Activated naive CD4-positive, alpha-beta T cell treated with anti-CD3 and anti-CD28 coated beads, Interleukin-2, amount 10 ng/mL, durations not matched to agents 7 days and 5 days (primary cell): Measurements from ENCODE around the gene MIS18A.

Experiments
- CTCF ChIA-PET: fragments of 350-600 bp; sonication (Branson Sonifier 250); formaldehyde crosslinking; loops from one replicate; lab custom pipeline; 2021; ENCODE audit warnings: antibody characterized with exemption; lab: Charles Lee
- DNase-seq: peaks from one replicate; pipeline ENCODE4 v3.0.0-alpha.2; 2020
- H3K27ac Mint-ChIP-seq: one replicate; pipeline ENCODE4 v1.8.0; 2021; ENCODE audit warnings: mild to moderate bottlenecking, moderate library complexity, mixed read lengths
- H3K27me3 Mint-ChIP-seq: one replicate; pipeline ENCODE4 v1.8.0; 2021; ENCODE audit warnings: mild to moderate bottlenecking, mixed read lengths
- H3K36me3 Mint-ChIP-seq: one replicate; pipeline ENCODE4 v1.8.0; 2021; ENCODE audit warnings: mixed read lengths
- H3K4me1 Mint-ChIP-seq: one replicate; pipeline ENCODE4 v1.8.0; 2021; ENCODE audit warnings: mixed read lengths
- H3K4me3 Mint-ChIP-seq: one replicate; pipeline ENCODE4 v1.8.0; 2021; ENCODE audit warnings: mild to moderate bottlenecking, moderate library complexity, mixed read lengths
- H3K9me3 Mint-ChIP-seq: one replicate; pipeline ENCODE4 v1.8.0; 2021; ENCODE audit warnings: mixed read lengths

MIS18A gene

GRCh38 chr21:32256251-32256650, 22.6 kb downstream of the MIS18A start:
- DNase-seq = no peak
- H3K27me3 Mint-ChIP-seq = peaks cover 18% of the 10 kb centered on the region
- H3K36me3 Mint-ChIP-seq = no peaks in the 10 kb centered on the region
- H3K4me3 Mint-ChIP-seq = no peak overlapping the region
- H3K4me1 Mint-ChIP-seq = no peaks in the 10 kb centered on the region
- H3K9me3 Mint-ChIP-seq = peaks cover 4% of the 10 kb centered on the region
- no peak overlapping the region for H3K27ac Mint-ChIP-seq
- CTCF ChIA-PET = interaction anchor here (0.7 to 1.0 kb wide), 2 partner anchors 20 to 391 kb away, joined by 3 to 6 read pairs; no protein-coding TSS in a partner anchor

DNA sequence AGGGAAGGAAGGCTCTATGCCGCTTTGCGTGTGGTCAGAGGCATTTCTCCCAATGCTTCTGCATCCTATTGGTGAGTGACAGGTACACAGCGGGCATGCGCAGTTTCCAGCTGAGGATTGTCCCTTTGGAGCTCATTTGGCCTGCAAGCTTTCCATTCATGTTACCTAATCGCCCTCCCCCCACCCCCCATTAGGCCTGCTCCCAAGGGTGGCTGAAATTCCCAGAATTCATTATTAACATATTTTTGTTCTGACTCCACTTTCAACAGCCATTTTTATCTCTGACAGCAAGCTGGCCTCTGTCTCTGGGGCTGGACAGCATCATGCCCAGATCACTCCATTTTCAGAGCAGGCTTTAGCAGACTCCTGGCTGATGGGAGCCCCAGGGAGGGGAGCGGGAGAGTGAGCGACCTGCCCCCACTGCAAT, 25.6 kb downstream of the MIS18A start:
- DNase-seq = no peak
- H3K4me3 Mint-ChIP-seq = no peak overlapping the region
- H3K9me3 Mint-ChIP-seq = peaks cover 12% of the 10 kb centered on the region
- H3K4me1 Mint-ChIP-seq = no peaks in the 10 kb centered on the region
- H3K36me3 Mint-ChIP-seq = no peaks in the 10 kb centered on the region
- CTCF ChIA-PET = interaction anchor here (1.3 kb wide), 1 partner anchor 387 kb away, joined by 3 read pairs; no protein-coding TSS in a partner anchor
- H3K27ac Mint-ChIP-seq = no peak overlapping the region
- H3K27me3 Mint-ChIP-seq = peaks cover 22% of the 10 kb centered on the region

DNA sequence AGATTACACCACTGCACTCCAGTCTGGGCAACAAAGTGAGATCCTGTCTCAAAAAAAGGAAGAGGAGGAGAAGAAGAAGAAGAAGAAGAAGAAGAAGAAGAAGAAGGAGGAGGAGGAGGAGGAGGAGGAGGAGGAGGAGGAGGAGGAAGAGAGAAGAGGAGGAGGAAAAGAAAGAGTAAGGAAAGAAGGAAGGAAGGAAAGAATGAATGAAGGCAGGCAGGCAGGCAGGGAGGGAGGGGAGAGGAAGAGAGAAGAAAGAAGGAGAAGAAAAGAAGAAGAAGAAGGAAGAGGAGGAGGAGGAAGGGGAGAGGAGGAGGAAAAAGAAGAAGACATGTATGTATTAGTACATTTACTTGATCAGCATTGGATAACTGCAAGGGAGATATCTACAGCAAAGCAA, 26.7 kb downstream of the MIS18A start:
- DNase-seq = no peak
- Mint-ChIP-seq H3K9me3 (peaks cover 12% of the 10 kb centered on the region), H3K36me3 (no peaks in the 10 kb centered on the region), H3K27ac (no peak overlapping the region), H3K4me3 (no peak overlapping the region), H3K27me3 (peaks cover 22% of the 10 kb centered on the region), H3K4me1 (no peaks in the 10 kb centered on the region)
- CTCF ChIA-PET = interaction anchor here (1.3 kb wide), 1 partner anchor 386 kb away, joined by 3 read pairs; no protein-coding TSS in a partner anchor

DNA sequence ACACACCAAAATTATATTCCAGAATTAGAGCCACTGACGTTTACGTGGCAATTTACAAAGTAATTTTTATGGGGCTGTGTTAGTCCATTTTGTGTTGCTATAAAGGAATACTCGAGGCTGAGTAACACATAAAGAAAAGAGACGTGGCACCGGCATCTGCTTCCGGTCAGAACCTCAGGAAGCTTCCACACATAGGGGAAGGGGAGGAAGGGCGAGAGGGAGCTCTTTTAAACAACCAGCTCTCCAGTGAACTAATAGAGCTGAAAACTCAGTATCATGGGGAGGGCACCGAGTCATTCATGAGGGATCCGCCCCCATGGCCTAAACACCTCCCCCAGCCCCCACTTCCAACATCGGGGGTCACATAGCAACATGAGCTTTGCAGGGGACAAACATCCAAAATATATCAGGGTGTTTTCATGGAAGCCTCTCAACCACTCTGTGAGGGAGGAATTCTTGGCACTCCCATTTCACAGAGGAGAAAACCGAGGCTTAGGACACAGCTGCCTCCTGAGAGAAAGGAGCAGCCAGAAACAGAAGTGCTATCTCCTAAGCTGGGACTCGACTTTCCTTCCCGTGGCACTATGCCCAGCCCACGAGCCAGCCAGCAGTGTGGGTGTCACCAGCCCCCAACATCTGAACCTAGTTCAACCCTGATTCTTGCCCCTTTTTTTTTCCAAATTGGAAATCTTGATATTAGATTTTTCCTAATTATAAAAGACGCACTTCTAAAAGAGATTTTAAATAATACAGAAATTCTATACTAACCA, 29.2 kb downstream of the MIS18A start:
- CTCF ChIA-PET = no interaction called here

GRCh38 chr21:32248571-32249461, 30.0 kb downstream of the MIS18A start:
- no peak overlapping the region for H3K4me3 Mint-ChIP-seq
- H3K27ac Mint-ChIP-seq = no peak overlapping the region
- H3K27me3 Mint-ChIP-seq = peaks cover 29% of the 10 kb centered on the region
- CTCF ChIA-PET = no interaction called here
- peaks cover 12% of the 10 kb centered on the region for H3K9me3 Mint-ChIP-seq
- H3K36me3 Mint-ChIP-seq = no peaks in the 10 kb centered on the region
- DNase-seq = no peak
- no peaks in the 10 kb centered on the region for H3K4me1 Mint-ChIP-seq

More for the DNA sequence above, 29.2 kb downstream of the MIS18A start:
- DNase-seq = no peak
- Mint-ChIP-seq H3K27me3 (peaks cover 29% of the 10 kb centered on the region), H3K4me1 (no peaks in the 10 kb centered on the region), H3K27ac (no peak overlapping the region), H3K9me3 (peaks cover 12% of the 10 kb centered on the region), H3K36me3 (no peaks in the 10 kb centered on the region), H3K4me3 (no peak overlapping the region)

DNA sequence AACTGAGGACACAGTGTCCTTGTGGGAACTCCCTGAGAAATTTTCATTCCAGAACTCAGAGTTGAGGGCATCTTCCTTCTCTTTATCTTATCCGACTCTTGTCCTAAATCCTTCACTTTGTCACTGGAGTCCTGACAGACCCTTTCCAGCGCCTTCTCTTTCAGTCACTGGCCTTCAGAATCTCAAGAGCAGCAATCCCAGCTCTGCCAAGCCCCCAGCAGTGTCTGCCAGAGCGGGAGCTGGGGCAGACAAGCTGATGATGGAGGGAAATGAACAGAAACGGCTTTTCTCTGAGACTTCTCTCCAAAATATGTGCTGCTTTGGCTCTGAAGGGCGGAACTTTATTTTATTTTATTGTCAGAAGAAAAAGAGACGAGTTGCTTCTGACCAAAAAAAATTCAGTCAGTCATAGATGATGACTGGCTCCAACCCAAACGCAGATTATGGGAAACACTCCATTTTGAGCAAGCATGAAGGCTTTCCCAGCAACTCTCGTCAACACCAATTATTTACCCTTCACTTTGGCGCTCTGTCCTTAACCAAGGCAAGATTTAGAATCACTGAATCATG, 32.2 kb downstream of the MIS18A start:
- H3K4me3 Mint-ChIP-seq = no peak overlapping the region
- DNase-seq = no peak
- peaks cover 12% of the 10 kb centered on the region for H3K9me3 Mint-ChIP-seq
- H3K27ac Mint-ChIP-seq = no peak overlapping the region
- peaks cover 16% of the 10 kb centered on the region for H3K27me3 Mint-ChIP-seq
- H3K4me1 Mint-ChIP-seq = no peaks in the 10 kb centered on the region
- H3K36me3 Mint-ChIP-seq = no peaks in the 10 kb centered on the region
- CTCF ChIA-PET = no interaction called here

DNA sequence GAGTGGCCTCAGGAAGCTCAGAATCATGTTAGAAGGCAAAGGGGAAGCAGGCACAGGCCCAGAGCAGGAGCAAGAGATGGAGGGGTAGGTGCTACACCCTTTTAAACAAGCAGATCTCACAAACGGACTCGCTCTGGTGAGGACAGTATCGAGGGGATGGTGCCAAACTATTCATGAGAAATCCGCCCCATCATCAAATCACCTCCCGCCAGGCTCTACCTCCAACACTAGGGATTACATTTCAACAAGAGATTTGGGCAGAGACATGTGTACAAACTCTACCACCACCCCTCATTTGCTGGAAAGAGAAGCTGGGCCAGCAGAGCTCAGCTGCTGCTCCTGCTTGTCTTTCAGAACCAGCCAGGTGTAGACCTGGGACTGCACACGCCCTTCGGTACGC, 32.9 kb downstream of the MIS18A start:
- Mint-ChIP-seq H3K4me3 (no peak overlapping the region), H3K36me3 (no peaks in the 10 kb centered on the region), H3K9me3 (peaks cover 6% of the 10 kb centered on the region), H3K4me1 (peaks cover 4% of the 10 kb centered on the region), H3K27ac (no peak overlapping the region), H3K27me3 (peaks cover 11% of the 10 kb centered on the region)
- CTCF ChIA-PET = no interaction called here
- DNase-seq = no peak

DNA sequence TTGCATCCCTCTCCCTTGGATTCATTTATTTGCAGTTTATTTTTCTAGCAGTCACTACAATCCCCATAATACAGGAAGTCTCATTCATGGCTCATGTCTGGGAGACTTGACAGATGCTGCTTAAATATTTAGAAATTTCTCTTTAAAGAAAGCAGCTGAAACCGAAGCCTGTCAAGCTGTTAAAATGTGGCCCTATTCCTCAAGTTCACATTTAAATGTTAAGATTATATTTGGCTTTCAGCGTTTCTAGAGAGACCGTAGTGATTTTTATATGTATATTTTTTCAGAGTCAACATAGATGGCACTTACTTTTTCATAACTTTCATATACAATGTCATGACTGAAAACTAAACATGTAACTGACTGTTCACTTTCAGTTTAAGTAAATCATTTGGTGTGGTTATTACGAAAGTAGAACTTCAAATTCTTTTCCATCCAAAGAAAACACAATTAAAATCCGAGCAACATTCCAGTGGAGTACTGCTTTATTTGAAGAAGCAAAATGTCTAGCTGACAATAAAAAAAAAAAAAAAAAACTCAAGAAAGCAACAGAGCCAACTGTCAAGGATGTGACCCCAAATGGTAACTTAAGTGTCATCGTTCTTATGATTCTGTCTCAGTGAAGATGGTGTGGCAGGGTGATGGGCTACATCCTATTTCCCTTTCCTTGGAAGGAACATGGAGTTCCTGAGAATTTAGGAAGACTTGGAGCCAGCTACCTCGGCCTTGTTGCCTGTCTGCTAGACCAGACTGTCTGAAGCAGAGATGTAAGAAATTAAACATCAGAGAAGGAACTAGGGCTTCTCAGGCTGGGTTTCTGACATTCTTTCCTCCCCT, 37.8 kb downstream of the MIS18A start:
- no peak overlapping the region for H3K4me3 Mint-ChIP-seq
- CTCF ChIA-PET = interaction anchor here (0.5 kb wide), 1 partner anchor 38 kb away, joined by 3 read pairs; no protein-coding TSS in a partner anchor
- H3K36me3 Mint-ChIP-seq = no peaks in the 10 kb centered on the region
- H3K27ac Mint-ChIP-seq = no peak overlapping the region
- peaks cover 14% of the 10 kb centered on the region for H3K4me1 Mint-ChIP-seq
- peaks cover 4% of the 10 kb centered on the region for H3K9me3 Mint-ChIP-seq
- peaks cover 3% of the 10 kb centered on the region for H3K27me3 Mint-ChIP-seq
- no peak for DNase-seq

DNA sequence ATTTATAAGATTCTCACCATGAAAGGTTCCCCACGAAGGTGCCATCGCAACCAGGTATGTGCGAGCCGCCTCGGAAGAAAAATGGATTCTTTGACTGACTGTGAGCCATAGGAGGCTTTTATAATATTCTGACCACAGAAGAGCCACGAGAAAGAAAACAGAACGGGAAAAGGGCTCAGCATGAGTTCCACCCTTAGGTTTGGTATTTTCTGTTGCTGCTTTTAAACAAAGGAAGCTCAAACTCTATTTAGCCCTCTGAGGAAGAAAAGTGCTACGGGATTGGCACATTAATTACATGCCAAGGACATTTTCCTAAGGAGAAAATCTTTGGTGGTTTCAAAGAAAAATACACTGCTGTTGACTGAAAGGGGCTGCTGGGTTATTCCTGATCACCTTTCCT, 39.3 kb downstream of the MIS18A start:
- no peak for DNase-seq
- no peaks in the 10 kb centered on the region for H3K36me3 Mint-ChIP-seq
- no peak overlapping the region for H3K4me3 Mint-ChIP-seq
- H3K4me1 Mint-ChIP-seq = peaks cover 14% of the 10 kb centered on the region
- CTCF ChIA-PET = no interaction called here
- peaks cover 4% of the 10 kb centered on the region for H3K9me3 Mint-ChIP-seq
- H3K27me3 Mint-ChIP-seq = no peaks in the 10 kb centered on the region
- no peak overlapping the region for H3K27ac Mint-ChIP-seq

- Mint-ChIP-seq H3K9me3 (peaks cover 4% of the 10 kb centered on the region), H3K27me3 (no peaks in the 10 kb centered on the region), H3K27ac (no peak overlapping the region), H3K36me3 (no peaks in the 10 kb centered on the region), H3K4me3 (no peak overlapping the region), H3K4me1 (peaks cover 14% of the 10 kb centered on the region)
- no peak for DNase-seq
- CTCF ChIA-PET = no interaction called here
Measured at GRCh38 chr21:32238063-32238462, 40.8 kb downstream of the MIS18A start.

DNA sequence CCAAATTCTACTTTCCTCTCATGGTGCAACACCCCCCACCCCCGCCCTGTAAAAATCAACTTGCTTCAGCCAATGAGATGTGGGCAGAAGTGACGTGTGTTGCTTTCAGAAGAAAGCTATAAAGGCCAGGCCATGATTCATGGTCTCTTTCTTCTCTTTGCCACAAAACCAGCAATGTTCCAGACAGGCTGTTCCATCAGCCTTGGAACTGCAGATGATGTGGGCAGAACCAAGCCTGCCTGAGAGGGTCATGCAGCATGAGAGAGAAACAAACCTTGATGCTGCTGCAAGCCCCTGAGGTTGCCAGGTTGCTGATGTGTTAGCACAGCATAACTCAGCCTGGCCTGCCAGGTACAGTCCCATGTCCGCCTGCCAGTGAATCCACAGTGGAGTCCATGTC, 41.8 kb downstream of the MIS18A start:
- H3K36me3 Mint-ChIP-seq = no peaks in the 10 kb centered on the region
- no peaks in the 10 kb centered on the region for H3K27me3 Mint-ChIP-seq
- DNase-seq = no peak
- H3K4me1 Mint-ChIP-seq = peaks cover 14% of the 10 kb centered on the region
- no peak overlapping the region for H3K27ac Mint-ChIP-seq
- no peak overlapping the region for H3K4me3 Mint-ChIP-seq
- H3K9me3 Mint-ChIP-seq = peaks cover 4% of the 10 kb centered on the region
- CTCF ChIA-PET = no interaction called here

GRCh38 chr21:32233722-32234301, 45.0 kb downstream of the MIS18A start:
- Mint-ChIP-seq H3K4me1 (no peaks in the 10 kb centered on the region), H3K36me3 (no peaks in the 10 kb centered on the region), H3K27me3 (no peaks in the 10 kb centered on the region), H3K9me3 (peaks cover 4% of the 10 kb centered on the region), H3K27ac (no peak overlapping the region), H3K4me3 (no peak overlapping the region)
- CTCF ChIA-PET = no interaction called here
- DNase-seq = no peak

GRCh38 chr21:32233055-32233546, 45.7 kb downstream of the MIS18A start:
- Mint-ChIP-seq H3K4me3 (no peak overlapping the region), H3K36me3 (no peaks in the 10 kb centered on the region), H3K27me3 (no peaks in the 10 kb centered on the region), H3K4me1 (no peaks in the 10 kb centered on the region), H3K9me3 (no peaks in the 10 kb centered on the region), H3K27ac (no peak overlapping the region)
- no peak for DNase-seq
- CTCF ChIA-PET = no interaction called here
